ENCODE results near the gene MNAT1. TPM values are rescaled to one million over a fixed set of nuclear protein-coding genes. Genes with fewer than 3 reads are reported as not detected.

MNAT1 gene
- total RNA-seq, 1 donor from 2014 or later = 40.4 TPM

Other genes with a start within 250 kb of the MNAT1 start
- gene C14orf39, start 248.7 kb upstream of the MNAT1 start, total RNA-seq = 1.3 to 2.3 TPM (median 1.6 TPM) in 3 replicates
- not detected in 3 replicates for gene SIX6, start 225.6 kb upstream of the MNAT1 start, total RNA-seq
- 0.16 to 0.47 TPM (median 0.24 TPM) in 3 replicates for gene SIX1, start 85.3 kb upstream of the MNAT1 start, total RNA-seq
- 17.4 to 18.0 TPM (median 17.9 TPM) in 3 replicates for gene SIX4, start 10.4 kb upstream of the MNAT1 start, total RNA-seq
- 15.0 to 19.1 TPM (median 16.2 TPM) in 3 replicates for gene TRMT5, start 246.3 kb downstream of the MNAT1 start, total RNA-seq
- 13.6 to 17.1 TPM (median 16.9 TPM) in 3 replicates for gene SLC38A6, start 246.5 kb downstream of the MNAT1 start, total RNA-seq

All from mesothelial cell of epicardium (in vitro differentiated cells).